Heart left ventricle (tissue), 16 donors: ENCODE measurements around the gene OSTM1. TPM values are rescaled to one million over a fixed set of nuclear protein-coding genes. Genes with fewer than 3 reads are reported as not detected.
"Not testable (repeated sequence)": the region's sequence is repeated elsewhere in the genome, so short reads cannot be mapped to it uniquely, and the experiment has no call there.

Experiments used
- ATAC-seq, 4 donors: fragments of 200-7000 bp; cut with Tn5 transposase; one replicate each; pipeline ENCODE4 v1.9.1; 2020 to 2022; ENCODE audit warnings: moderate library complexity in 4 of 4, mild to moderate bottlenecking in 3 of 4, moderate number of reproducible peaks in 1 of 4
- DNase-seq, 5 donors: peaks; one replicate each; pipeline ENCODE4 v3.0.0-alpha.2; 2020
- H3K27ac ChIP-seq, 12 donors: fragments of 200-600 bp; sonication (generic) in 4 of 12; one replicate each; pipeline versions ENCODE4 v1.5.0 to v1.8.0; 2016 to 2022; ENCODE audit warnings: mild to moderate bottlenecking in 2 of 12
- H3K27me3 ChIP-seq, 9 donors: fragments of 200-600 bp; sonication (generic) in 2 of 9; one replicate each; pipeline versions ENCODE4 v1.5.1 to v1.8.0; 2016 to 2022; ENCODE audit warnings: mild to moderate bottlenecking in 3 of 9
- H3K36me3 ChIP-seq, 9 donors: fragments of 200-600 bp; sonication (generic) in 2 of 9; one replicate each; pipeline versions ENCODE4 v1.5.0 to v1.8.0; 2018 to 2022; ENCODE audit warnings: mild to moderate bottlenecking in 2 of 9
- H3K4me1 ChIP-seq, 12 donors: fragments of 200-600 bp; sonication (generic) in 4 of 12; one replicate each; pipeline versions ENCODE4 v1.5.0 to v1.8.0; 2016 to 2022; ENCODE audit warnings: mild to moderate bottlenecking in 3 of 12
- H3K4me3 ChIP-seq, 12 donors: fragments of 200-600 bp; sonication (generic) in 4 of 12; one replicate each; pipeline versions ENCODE4 v1.5.0 to v1.8.0; 2017 to 2022; ENCODE audit warnings: mild to moderate bottlenecking in 9 of 12, moderate library complexity in 4 of 12
- H3K9me3 ChIP-seq, 12 donors: fragments of 200-600 bp; sonication (generic) in 4 of 12; one replicate each; pipeline versions ENCODE4 v1.5.0 to v1.8.0; 2016 to 2022; ENCODE audit warnings: mild to moderate bottlenecking in 1 of 12
- CTCF ChIP-seq, 12 donors: fragments of 200-600 bp; sonication (generic) in 4 of 12; IDR thresholded peaks; one replicate each; pipeline versions ENCODE4 v1.5.0 to v1.8.0; 2018 to 2022; ENCODE audit warnings: antibody characterized with exemption in 12 of 12, mild to moderate bottlenecking in 5 of 12
- POLR2A ChIP-seq, 2 donors: fragments of 450-650 bp; IDR thresholded peaks; one replicate each; pipeline ENCODE4 v1.6.1; 2017; ENCODE audit warnings: antibody characterized with exemption in 2 of 2, mild to moderate bottlenecking in 2 of 2, moderate library complexity in 2 of 2
- WGBS, 4 donors: extraction: QIAGEN DNeasy Blood & Tissue Kit in 2 of 4; methylation state at CpG; one replicate each; pipeline versions ENCODE4 v1.1.5 to v1.1.7; 2013 to 2018; 5-methylcytosine and 5-hydroxymethylcytosine counted together
- intact Hi-C, 10 donors: fragments of 100-400 bp; cut with DNase I; formaldehyde crosslinking; loops; one replicate each; pipeline versions ENCODE4 v1.11.1 to v1.14.2; 2022
- polyA plus RNA-seq, 2 donors: library from polyadenylated mRNA; stranded (reverse); fragments of 200-250 nt; gene quantifications; one replicate each; pipeline ENCODE4 v1.2.3, GENCODE V29; 2013
- total RNA-seq, 9 donors: library from RNA; depleted of rRNA in 2 of 9; stranded (reverse); fragments of >200 nt in 2 of 9; fragmentation: NEBNext Ultra II Directional in 3 of 9; extraction: Animal tissue kit (Norgen Biotek cat#: 25700) in 3 of 9; gene quantifications; one replicate each; pipeline versions ENCODE4 v1.1.0 to v1.2.4, GENCODE V29; 2016 to 2023
- donor health status: ischemic (EF 13 %, LVEDD 7.1; RV severe dilation, severe dysfunction).
- donor health status: healthy with polysubstance abuse.
- donor health status: DM: no; HTN: yes; CAD: no.
- donor health status: DM: no; HTN: no; CAD: no.
- donor health status: ischemic (EF 25% LVEDD 6.9; RV normal size, moderate dysfunction).
- donor health status: ischemic (EF 25% LVEDD 5.7; RV mildly dilated, moderate dysfunction).
- donor health status: healthy.
- donor health status: DM: yes; HTN: yes; CAD: no.
- donor health status: ischemic (EF 35%, LVEDD 5.7; RV mildly dilated, moderate dysfunction).
- donor health status: nonischemic (EF 11% LVEDD 7.7; RV severe dilation, severe dysfunction).
- donor health status: DM: yes; HTN: yes; CAD: no.
- donor health status: PGD.
- donor health status: ischemic (EF 29% LVEDD 5.4; RV normal size, mild dysfunction).
- donor health status: nonischemic (EF 23%, LVEDD 6.1; RV moderate dilation, normal function).

OSTM1 gene
- total and polyA plus RNA-seq, 11 donors = 19.0 to 69.3 (median 45.2) TPM

- Histone ChIP-seq H3K36me3 (no peaks in the 10 kb centered on the region), H3K4me3 (no peak overlapping the region), H3K4me1 (no peaks in the 10 kb centered on the region), H3K27me3 (no peaks in the 10 kb centered on the region), H3K27ac (no peak overlapping the region), H3K9me3 (peaks cover 0 to 22% (median 5%) of the 10 kb centered on the region in 12 donors)
- DNase-seq = no peak
- no peak for ATAC-seq
- intact Hi-C loops = no loop called here
- TF ChIP-seq CTCF (IDR thresholded peaks at IDR 0.05) (no peak), POLR2A (IDR thresholded peaks at IDR 0.05) (no peak)
These were observed 64.6 kb downstream of the OSTM1 start for GRCh38 chr6:108009894-108010293.

GRCh38 chr6:108009258-108009657 lies 65.3 kb downstream of the OSTM1 start:
- H3K4me3 ChIP-seq, DNase-seq, H3K27ac ChIP-seq, H3K4me1 ChIP-seq, ATAC-seq, intact Hi-C loops, H3K36me3 ChIP-seq, H3K27me3 ChIP-seq: not testable (repeated sequence)
- peaks cover 0 to 22% (median 5%) of the 10 kb centered on the region in 12 donors for H3K9me3 ChIP-seq
- WGBS, 4 donors = 92 to 97% (median 97%) methylated on average over 1 of the region's 1 CpG

- Histone ChIP-seq H3K4me1 (no peaks in the 10 kb centered on the region), H3K27me3 (no peaks in the 10 kb centered on the region), H3K27ac (no peak overlapping the region), H3K4me3 (no peak overlapping the region), H3K36me3 (no peaks in the 10 kb centered on the region), H3K9me3 (peaks cover 0 to 22% (median 5%) of the 10 kb centered on the region in 12 donors)
- no peak for DNase-seq
- intact Hi-C loops = no loop called here
- no peak for TF ChIP-seq CTCF (IDR thresholded peaks at IDR 0.05)
- TF ChIP-seq POLR2A (IDR thresholded peaks at IDR 0.05) = no peak
- no peak for ATAC-seq
- 56 to 83% (median 78%) methylated on average over 1 of the region's 1 CpG for WGBS, 4 donors
These were observed 66.2 kb downstream of the OSTM1 start for GRCh38 chr6:108008363-108008762.

GRCh38 chr6:108005961-108006360 lies 68.6 kb downstream of the OSTM1 start:
- Histone ChIP-seq H3K4me1 (peaks cover 0 to 4% (median 0%) of the 10 kb centered on the region in 12 donors), H3K27ac (no peak overlapping the region), H3K9me3 (peaks cover 0 to 22% (median 5%) of the 10 kb centered on the region in 12 donors), H3K4me3 (no peak overlapping the region), H3K36me3 (no peaks in the 10 kb centered on the region), H3K27me3 (no peaks in the 10 kb centered on the region)
- WGBS, 4 donors = 80 to 85% (median 83%) methylated on average over 3 of the region's 3 CpGs
- DNase-seq (no peak), ATAC-seq (no peak)
- intact Hi-C loops = no loop called here
- TF ChIP-seq POLR2A (IDR thresholded peaks at IDR 0.05) (no peak), CTCF (IDR thresholded peaks at IDR 0.05) (no peak)

GRCh38 chr6:108004861-108005260 lies 69.7 kb downstream of the OSTM1 start:
- intact Hi-C loops = no loop called here
- H3K4me3 ChIP-seq = no peak overlapping the region
- WGBS, 4 donors = 93 to 96% (median 94%) methylated on average over 15 of the region's 15 CpGs
- DNase-seq = no peak
- H3K36me3 ChIP-seq = no peaks in the 10 kb centered on the region
- H3K4me1 ChIP-seq = peaks cover 0 to 4% (median 0%) of the 10 kb centered on the region in 12 donors
- no peak for TF ChIP-seq CTCF (IDR thresholded peaks at IDR 0.05)
- TF ChIP-seq POLR2A (IDR thresholded peaks at IDR 0.05) = no peak
- peaks cover 0 to 18% (median 5%) of the 10 kb centered on the region in 12 donors for H3K9me3 ChIP-seq
- ATAC-seq = no peak
- no peaks in the 10 kb centered on the region for H3K27me3 ChIP-seq
- no peak overlapping the region for H3K27ac ChIP-seq
